Gastrocnemius medialis (tissue), 4 donors: Measurements from ENCODE around the gene MAPKAP1.

Source experiments
- CTCF ChIP-seq, 5 experiments: fragments of 450-650 bp in 3 of 5; fragments of 200-600 bp in 2 of 5; sonication (generic) in 2 of 5; IDR thresholded peaks in 4 of 5; conservative IDR thresholded peaks in 1 of 5; 1 replicate in 4 of 5; 2 replicates in 1 of 5; pipeline ENCODE4 v1.5.1; 2016 to 2019; ENCODE audit warnings: antibody characterized with exemption in 5 of 5, mild to moderate bottlenecking in 3 of 5, moderate library complexity in 3 of 5
- POLR2A ChIP-seq, 2 donors: fragments of 450-650 bp; IDR thresholded peaks; one replicate each; pipeline ENCODE4 v1.6.1; 2017; ENCODE audit warnings: antibody characterized with exemption in 2 of 2, mild to moderate bottlenecking in 2 of 2, moderate library complexity in 2 of 2

DNA sequence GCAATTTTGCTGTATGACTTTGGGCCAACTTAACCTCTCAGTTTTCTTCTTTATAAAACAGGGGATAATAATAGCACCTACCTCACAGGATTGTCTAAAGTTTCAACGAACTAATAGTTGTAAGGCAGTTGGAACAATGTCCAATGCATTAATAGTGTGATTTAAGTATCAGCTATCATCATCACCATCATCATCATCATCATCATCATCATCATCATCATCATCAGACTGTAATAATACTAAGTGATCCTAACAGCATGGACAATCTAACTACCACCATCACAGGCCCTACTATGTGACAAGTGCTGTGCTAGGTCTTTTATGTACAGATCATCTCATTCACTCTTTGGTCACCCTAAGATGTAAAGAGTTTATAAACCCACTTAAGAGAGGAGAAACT lies 196.0 kb downstream of the MAPKAP1 start:
- TF ChIP-seq CTCF (IDR thresholded peaks at IDR 0.05 in 4 of 5, conservative IDR thresholded peaks at IDR 0.05 in 1 of 5) (no peak), POLR2A (IDR thresholded peaks at IDR 0.05) (no peak)
